GM19463 (cell line): ENCODE data around the gene MIDN.

Experiments
- ATAC-seq: cut with Tn5 transposase; IDR thresholded peaks from one replicate; pipeline ENCODE4 v1.9.1; 2021; ENCODE audit warnings: mild to moderate bottlenecking, moderate library complexity; ENCODE audit not compliant: unreplicated experiment

MIDN gene

GRCh38 chr19:1220477-1220930, 27.9 kb upstream of the MIDN start:
- no peak for ATAC-seq

- no peak for ATAC-seq
These were observed 27.1 kb upstream of the MIDN start for GRCh38 chr19:1220976-1221903.

- no peak for ATAC-seq
These were observed 26.5 kb upstream of the MIDN start for GRCh38 chr19:1221904-1222255.

- ATAC-seq = no peak
These were observed 26.0 kb upstream of the MIDN start for GRCh38 chr19:1222394-1222793.

- ATAC-seq = no peak
These were observed 25.1 kb upstream of the MIDN start for GRCh38 chr19:1223018-1223855.

- ATAC-seq = no peak
These were observed 24.1 kb upstream of the MIDN start for GRCh38 chr19:1224047-1224825.

- ATAC-seq = no peak
These were observed 23.5 kb upstream of the MIDN start for GRCh38 chr19:1224847-1225246.

- ATAC-seq = no peak
These were observed 22.8 kb upstream of the MIDN start for GRCh38 chr19:1225440-1226226.

- ATAC-seq = no peak
These were observed 22.2 kb upstream of the MIDN start for GRCh38 chr19:1226227-1226518.

- no peak for ATAC-seq
These were observed 21.7 kb upstream of the MIDN start for GRCh38 chr19:1226522-1227303.

GRCh38 chr19:1227304-1228054, 20.9 kb upstream of the MIDN start:
- ATAC-seq = no peak

GRCh38 chr19:1228161-1228957, 20.0 kb upstream of the MIDN start:
- no peak for ATAC-seq

- no peak for ATAC-seq
These were observed 19.1 kb upstream of the MIDN start for GRCh38 chr19:1229056-1229923.

- no peak for ATAC-seq
These were observed 18.2 kb upstream of the MIDN start for GRCh38 chr19:1229924-1230782.

GRCh38 chr19:1230783-1231489, 17.4 kb upstream of the MIDN start:
- no peak for ATAC-seq
